Measurements from ENCODE around the gene FZD1. TPM values are rescaled to one million over a fixed set of nuclear protein-coding genes. Genes with fewer than 3 reads are reported as not detected.
A peak's percentile ranks its signal among the peaks of the same experiment; 100 is the strongest.

Gene FZD1
- total RNA-seq, 1 experiment from 2014 or later, result 3.7 TPM

DNA sequence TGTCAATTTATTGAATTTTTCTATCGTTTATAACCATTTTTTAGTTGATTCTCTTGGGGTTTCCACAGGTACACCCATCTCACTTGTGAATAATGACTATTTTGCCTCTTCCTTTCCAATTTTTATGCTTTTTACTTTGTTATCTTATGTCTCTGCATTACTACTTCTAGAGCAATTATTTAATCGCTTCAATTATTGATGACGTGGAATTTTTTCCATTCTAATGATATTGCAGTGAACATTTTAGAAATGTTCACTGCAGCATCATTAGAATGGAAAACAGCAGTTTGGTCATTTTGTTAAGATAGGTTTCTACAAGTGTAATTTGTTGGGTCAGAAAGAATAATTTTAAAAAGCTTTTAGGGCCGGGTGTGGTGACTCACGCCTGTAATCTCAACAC is 27.1 kb downstream of the FZD1 start:
- ATAC-seq (no peak), DNase-seq (ENCODE audit: low read depth, low spot score) (no peak)
- H3K4me2 ChIP-seq (ENCODE audit: low read length), result no peak overlapping the region

DNA sequence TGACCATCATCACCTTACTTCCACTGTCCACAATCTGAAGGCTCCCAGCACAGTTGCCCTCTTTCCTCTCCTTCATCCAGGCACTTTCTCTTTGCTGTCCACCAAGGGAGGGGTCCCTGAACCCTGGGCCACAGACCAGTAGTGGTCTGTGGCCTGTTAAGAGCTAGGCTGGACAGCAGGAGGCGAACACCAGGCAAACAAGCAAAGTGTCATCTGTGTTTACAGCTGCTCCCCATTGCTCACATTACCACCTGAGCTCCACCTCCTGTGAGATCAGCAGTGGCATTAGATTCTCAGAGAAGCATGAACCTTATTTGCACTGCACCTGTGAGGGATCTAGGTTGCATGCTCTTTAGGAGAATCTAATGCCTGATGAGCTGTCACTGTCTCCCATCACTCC is 27.7 kb downstream of the FZD1 start:
- no peaks in the 10 kb centered on the region for H3K36me3 ChIP-seq (ENCODE audit: control insufficient read depth in 1 of 2, insufficient read depth in 2 of 2, low read length in 2 of 2)
- H2AFZ ChIP-seq (ENCODE audit: low read depth, low read length, poor library complexity, severe bottlenecking), result no peak overlapping the region
- no peak overlapping the region for H3K4me3 ChIP-seq (replicated peaks in 1 of 2; ENCODE audit: low read depth in 1 of 2, low read length in 2 of 2)
- ChIA-PET CTCF (no interaction called here), POLR2A (no interaction called here), RAD21 (ENCODE audit: low non-redundant PET in 1 of 2, low total read pairs in 2 of 2, uncharacterized antibody in 2 of 2, unreplicated experiment in 2 of 2) (no interaction called here)
- H3K4me1 ChIP-seq (ENCODE audit: control insufficient read depth in 1 of 2, insufficient read depth in 2 of 2, low read length in 2 of 2), result no peaks in the 10 kb centered on the region
- H4K20me1 ChIP-seq (ENCODE audit: insufficient read depth), result no peaks in the 10 kb centered on the region
- H3K27ac ChIP-seq (ENCODE audit: low read depth, low read length), result no peak overlapping the region
- H3K9me2 ChIP-seq (ENCODE audit: insufficient read depth), result no peaks in the 10 kb centered on the region
- H3K27me3 ChIP-seq (ENCODE audit: insufficient read depth, low read length), result peaks cover 16% of the 10 kb centered on the region; the same call in 1 of the 2 replicates
- no peak overlapping the region for H3K9ac ChIP-seq (ENCODE audit: low read length)
- TF ChIP-seq SIN3A (IDR thresholded peaks at IDR 0.05; ENCODE audit: low read depth) (no peak), POLR2A (IDR thresholded peaks at IDR 0.05; ENCODE audit: borderline replicate concordance, extremely low read depth, insufficient read depth, insufficient read length) (no peak)
- TF ChIP-seq, protein P1, sequence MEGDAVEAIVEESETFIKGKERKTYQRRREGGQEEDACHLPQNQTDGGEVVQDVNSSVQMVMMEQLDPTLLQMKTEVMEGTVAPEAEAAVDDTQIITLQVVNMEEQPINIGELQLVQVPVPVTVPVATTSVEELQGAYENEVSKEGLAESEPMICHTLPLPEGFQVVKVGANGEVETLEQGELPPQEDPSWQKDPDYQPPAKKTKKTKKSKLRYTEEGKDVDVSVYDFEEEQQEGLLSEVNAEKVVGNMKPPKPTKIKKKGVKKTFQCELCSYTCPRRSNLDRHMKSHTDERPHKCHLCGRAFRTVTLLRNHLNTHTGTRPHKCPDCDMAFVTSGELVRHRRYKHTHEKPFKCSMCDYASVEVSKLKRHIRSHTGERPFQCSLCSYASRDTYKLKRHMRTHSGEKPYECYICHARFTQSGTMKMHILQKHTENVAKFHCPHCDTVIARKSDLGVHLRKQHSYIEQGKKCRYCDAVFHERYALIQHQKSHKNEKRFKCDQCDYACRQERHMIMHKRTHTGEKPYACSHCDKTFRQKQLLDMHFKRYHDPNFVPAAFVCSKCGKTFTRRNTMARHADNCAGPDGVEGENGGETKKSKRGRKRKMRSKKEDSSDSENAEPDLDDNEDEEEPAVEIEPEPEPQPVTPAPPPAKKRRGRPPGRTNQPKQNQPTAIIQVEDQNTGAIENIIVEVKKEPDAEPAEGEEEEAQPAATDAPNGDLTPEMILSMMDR (IDR thresholded peaks at IDR 0.05 in 2 of 3, conservative IDR thresholded peaks at IDR 0.05 in 1 of 3; ENCODE audit: borderline replicate concordance in 1 of 3, insufficient read depth in 1 of 3, low read depth in 2 of 3, low read length in 2 of 3), result peak in 2 of 3 experiments; percentile 18 to 19; a peak in 2 of 6 replicates
- TF ChIP-seq, protein P2, sequence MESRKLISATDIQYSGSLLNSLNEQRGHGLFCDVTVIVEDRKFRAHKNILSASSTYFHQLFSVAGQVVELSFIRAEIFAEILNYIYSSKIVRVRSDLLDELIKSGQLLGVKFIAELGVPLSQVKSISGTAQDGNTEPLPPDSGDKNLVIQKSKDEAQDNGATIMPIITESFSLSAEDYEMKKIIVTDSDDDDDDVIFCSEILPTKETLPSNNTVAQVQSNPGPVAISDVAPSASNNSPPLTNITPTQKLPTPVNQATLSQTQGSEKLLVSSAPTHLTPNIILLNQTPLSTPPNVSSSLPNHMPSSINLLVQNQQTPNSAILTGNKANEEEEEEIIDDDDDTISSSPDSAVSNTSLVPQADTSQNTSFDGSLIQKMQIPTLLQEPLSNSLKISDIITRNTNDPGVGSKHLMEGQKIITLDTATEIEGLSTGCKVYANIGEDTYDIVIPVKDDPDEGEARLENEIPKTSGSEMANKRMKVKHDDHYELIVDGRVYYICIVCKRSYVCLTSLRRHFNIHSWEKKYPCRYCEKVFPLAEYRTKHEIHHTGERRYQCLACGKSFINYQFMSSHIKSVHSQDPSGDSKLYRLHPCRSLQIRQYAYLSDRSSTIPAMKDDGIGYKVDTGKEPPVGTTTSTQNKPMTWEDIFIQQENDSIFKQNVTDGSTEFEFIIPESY (IDR thresholded peaks at IDR 0.05; ENCODE audit: extremely low read depth, insufficient replicate concordance, low read length), result no peak
- no peak overlapping the region for H3K4me2 ChIP-seq (ENCODE audit: low read length)
- H3K79me2 ChIP-seq (ENCODE audit: insufficient read depth, low read length), result no peaks in the 10 kb centered on the region
- BruUV-seq (replicated peaks), result no TSS peak
- intact Hi-C loops (cut with micrococcal nuclease), result no loop called here
- no peak for DNase-seq (ENCODE audit: low read depth, low spot score)
- peak; percentile 72 for ATAC-seq
- H3K9me3 ChIP-seq (ENCODE audit: control insufficient read depth in 1 of 2, insufficient read depth in 1 of 2, low read depth in 1 of 2, low read length in 2 of 2), result no peaks in the 10 kb centered on the region

More for the DNA sequence above, 27.1 kb downstream of the FZD1 start:
- Histone ChIP-seq H2AFZ (ENCODE audit: low read depth, low read length, poor library complexity, severe bottlenecking) (no peak overlapping the region), H3K79me2 (ENCODE audit: insufficient read depth, low read length) (no peaks in the 10 kb centered on the region), H4K20me1 (ENCODE audit: insufficient read depth) (no peaks in the 10 kb centered on the region), H3K4me3 (replicated peaks in 1 of 2; ENCODE audit: low read depth in 1 of 2, low read length in 2 of 2) (no peak overlapping the region), H3K9me2 (ENCODE audit: insufficient read depth) (no peaks in the 10 kb centered on the region), H3K27me3 (ENCODE audit: insufficient read depth, low read length) (peaks cover 16% of the 10 kb centered on the region; the same call in 1 of the 2 replicates), H3K9ac (ENCODE audit: low read length) (no peak overlapping the region), H3K4me1 (ENCODE audit: control insufficient read depth in 1 of 2, insufficient read depth in 2 of 2, low read length in 2 of 2) (no peaks in the 10 kb centered on the region), H3K36me3 (ENCODE audit: control insufficient read depth in 1 of 2, insufficient read depth in 2 of 2, low read length in 2 of 2) (no peaks in the 10 kb centered on the region), H3K9me3 (ENCODE audit: control insufficient read depth in 1 of 2, insufficient read depth in 1 of 2, low read depth in 1 of 2, low read length in 2 of 2) (no peaks in the 10 kb centered on the region), H3K27ac (ENCODE audit: low read depth, low read length) (no peak overlapping the region)
- RAD21 ChIA-PET (ENCODE audit: low non-redundant PET in 1 of 2, low total read pairs in 2 of 2, uncharacterized antibody in 2 of 2, unreplicated experiment in 2 of 2), result no interaction called here
- TF ChIP-seq EZH2phosphoT487 (IDR thresholded peaks at IDR 0.05; ENCODE audit: borderline replicate concordance) (no peak), ELF1 (IDR thresholded peaks at IDR 0.05; ENCODE audit: borderline replicate concordance, low read depth) (no peak), EGR1 (IDR thresholded peaks at IDR 0.05; ENCODE audit: low read depth) (no peak), POLR2AphosphoS5 (IDR thresholded peaks at IDR 0.05; ENCODE audit: low read depth, low read length) (no peak)
- intact Hi-C loops (cut with micrococcal nuclease), result no loop called here
- POLR2A ChIA-PET, result no interaction called here
- no TSS peak for BruUV-seq (replicated peaks)
- CTCF ChIA-PET, result no interaction called here
